Activated CD4-positive, alpha-beta T cell treated with anti-CD3 and anti-CD28 coated beads, Interleukin-2, amount 10 ng/mL, durations not matched to agents 24 days and 14 days (primary cell): ENCODE data around the gene PARP1. TPM values are rescaled to one million over a fixed set of nuclear protein-coding genes. Genes with fewer than 3 reads are reported as not detected.

Experiments
- DNase-seq: peaks from one replicate; pipeline ENCODE4 v3.0.0; 2022
- H3K27ac Mint-ChIP-seq: one replicate; pipeline ENCODE4 v1.8.0; 2022; ENCODE audit warnings: mild to moderate bottlenecking, mixed read lengths
- H3K27me3 Mint-ChIP-seq: one replicate; pipeline ENCODE4 v1.8.0; 2022; ENCODE audit warnings: mixed read lengths
- H3K36me3 Mint-ChIP-seq: one replicate; pipeline ENCODE4 v1.8.0; 2022; ENCODE audit warnings: low read depth, mild to moderate bottlenecking, mixed read lengths
- H3K4me1 Mint-ChIP-seq: one replicate; pipeline ENCODE4 v1.8.0; 2021; ENCODE audit warnings: mixed read lengths
- H3K4me3 Mint-ChIP-seq: one replicate; pipeline ENCODE4 v1.8.0; 2022; ENCODE audit warnings: mild to moderate bottlenecking, moderate library complexity, mixed read lengths
- H3K9me3 Mint-ChIP-seq: one replicate; pipeline ENCODE4 v1.8.0; 2021; ENCODE audit warnings: mixed read lengths
- intact Hi-C: fragments of 100-400 bp; cut with micrococcal nuclease; formaldehyde crosslinking; loops from one replicate; pipeline ENCODE4 v1.15.1; 2023
- total RNA-seq: library from RNA; stranded (reverse); gene quantifications from 2 replicates; pipeline ENCODE4 v1.2.3, GENCODE V29; 2022

Gene PARP1
- total RNA-seq, 1 donor from 2014 or later, result 215 TPM

DNA sequence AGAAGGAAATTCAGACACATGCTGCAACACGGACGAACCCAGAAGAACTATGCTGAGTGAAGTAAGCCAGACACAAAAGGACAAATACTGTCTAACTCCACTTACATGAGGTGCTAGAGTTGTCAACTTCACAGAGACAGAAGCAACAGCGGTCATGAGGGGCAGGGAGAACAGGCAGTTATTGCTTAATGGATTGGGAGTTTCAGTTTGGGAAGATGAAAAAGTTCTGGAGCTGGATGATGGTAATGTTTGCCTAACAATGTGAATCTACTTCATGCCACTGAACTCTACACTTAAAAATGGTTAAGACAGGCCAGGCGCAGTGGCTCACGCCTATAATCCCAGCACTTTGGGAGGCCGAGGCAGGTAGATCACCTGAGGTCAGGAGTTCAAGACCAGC, 12.1 kb downstream of the PARP1 start:
- Mint-ChIP-seq H3K9me3 (no peaks in the 10 kb centered on the region), H3K36me3 (peaks cover 66% of the 10 kb centered on the region), H3K27ac (no peak overlapping the region), H3K4me1 (peaks cover 19% of the 10 kb centered on the region), H3K27me3 (no peaks in the 10 kb centered on the region), H3K4me3 (no peak overlapping the region)
- no peak for DNase-seq
- intact Hi-C loops, result no loop called here

DNA sequence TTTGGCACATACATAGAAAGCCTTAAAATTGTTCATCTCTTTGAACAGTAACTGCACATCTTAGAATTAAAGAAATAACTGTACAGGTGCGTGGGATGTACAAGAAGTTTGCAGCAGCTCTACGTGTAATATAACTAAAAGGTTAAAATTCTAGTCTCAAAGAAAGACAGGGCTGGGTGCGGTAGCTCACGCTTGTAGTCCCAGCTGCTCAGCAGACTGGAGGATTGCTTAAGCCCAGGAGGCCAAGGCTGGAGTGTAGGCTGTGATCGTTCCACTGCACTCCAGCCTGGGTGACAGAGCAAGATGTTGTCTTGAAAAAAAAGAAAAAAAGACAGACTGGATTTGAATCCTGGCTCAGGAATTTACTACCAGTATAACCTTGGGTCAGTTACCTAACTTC, 13.4 kb downstream of the PARP1 start:
- H3K36me3 Mint-ChIP-seq, result peaks cover 63% of the 10 kb centered on the region
- no peak for DNase-seq
- peaks cover 19% of the 10 kb centered on the region for H3K4me1 Mint-ChIP-seq
- no peaks in the 10 kb centered on the region for H3K27me3 Mint-ChIP-seq
- no peak overlapping the region for H3K4me3 Mint-ChIP-seq
- no peaks in the 10 kb centered on the region for H3K9me3 Mint-ChIP-seq
- H3K27ac Mint-ChIP-seq, result no peak overlapping the region
- intact Hi-C loops, result no loop called here

DNA sequence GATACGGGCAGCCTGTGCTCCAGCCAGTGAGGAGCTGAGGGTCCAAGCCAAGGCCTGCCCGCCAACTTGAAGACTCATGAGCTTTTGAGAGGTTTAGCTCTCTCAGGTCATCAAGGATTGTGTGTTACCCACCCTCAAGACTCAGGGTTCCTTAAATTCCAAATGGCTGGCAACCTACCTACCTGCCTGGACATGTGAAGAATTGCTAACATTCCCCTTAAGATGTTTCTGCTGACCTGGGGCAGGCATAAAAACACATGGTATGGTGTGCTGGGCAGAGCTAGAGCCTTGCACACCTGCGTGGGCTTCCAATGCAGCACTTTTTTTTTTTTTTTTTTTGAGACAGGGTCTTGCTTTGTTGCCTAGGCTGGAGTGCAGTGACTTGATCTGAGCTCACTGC, 17.2 kb downstream of the PARP1 start:
- DNase-seq, result no peak
- Mint-ChIP-seq H3K4me1 (peaks cover 11% of the 10 kb centered on the region), H3K27ac (no peak overlapping the region), H3K27me3 (no peaks in the 10 kb centered on the region), H3K4me3 (no peak overlapping the region), H3K36me3 (peaks cover 64% of the 10 kb centered on the region), H3K9me3 (no peaks in the 10 kb centered on the region)
- intact Hi-C loops, result loop anchor here (2.0 kb wide), 1 partner anchor 16 kb away; no protein-coding TSS in a partner anchor

DNA sequence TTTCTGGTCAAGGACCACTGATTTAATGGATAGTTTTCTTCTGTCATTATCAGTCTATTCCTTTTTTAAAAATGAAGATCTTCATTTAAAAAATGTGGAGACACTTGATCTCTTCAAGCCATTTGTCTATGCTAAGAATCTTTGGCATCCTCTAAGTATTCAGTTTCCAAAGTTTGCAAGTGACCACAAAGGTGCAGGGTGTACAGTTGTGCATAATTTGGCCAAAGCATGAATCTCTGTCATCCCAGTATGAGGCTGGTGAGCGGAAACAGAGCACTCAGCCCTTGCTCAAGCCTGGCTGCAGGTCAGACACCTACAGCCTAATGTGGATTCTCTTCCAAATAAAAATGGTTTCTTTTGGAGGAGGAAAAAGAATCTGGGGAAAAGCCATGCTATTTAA, 19.8 kb downstream of the PARP1 start:
- no peak overlapping the region for H3K27ac Mint-ChIP-seq
- DNase-seq, result no peak

DNA sequence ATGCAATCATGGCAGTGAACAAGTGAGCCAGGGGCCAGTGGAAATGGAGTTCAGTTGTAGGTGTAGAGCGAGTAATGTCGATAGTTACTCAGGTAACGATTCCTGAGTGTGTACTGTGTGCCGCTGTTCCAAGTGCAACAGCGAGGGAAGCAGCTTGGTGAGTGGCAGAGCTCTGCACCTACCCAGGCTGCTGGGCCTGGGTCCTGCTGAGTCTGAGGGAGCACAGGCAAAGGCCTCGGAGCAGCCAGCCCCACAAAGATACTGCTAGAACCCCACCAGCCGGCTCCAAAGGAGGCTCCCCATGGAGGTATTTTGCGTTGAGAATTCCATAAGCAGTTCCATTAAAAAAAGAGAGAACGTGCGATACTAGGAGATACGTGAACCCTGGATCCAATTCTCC, 23.2 kb downstream of the PARP1 start:
- Mint-ChIP-seq H3K27ac (no peak overlapping the region), H3K4me3 (no peak overlapping the region), H3K27me3 (no peaks in the 10 kb centered on the region), H3K4me1 (peaks cover 13% of the 10 kb centered on the region), H3K36me3 (peaks cover 77% of the 10 kb centered on the region), H3K9me3 (no peaks in the 10 kb centered on the region)
- no peak for DNase-seq
- intact Hi-C loops, result no loop called here

More for the DNA sequence above, 19.8 kb downstream of the PARP1 start:
- intact Hi-C loops, result no loop called here
- no peaks in the 10 kb centered on the region for H3K27me3 Mint-ChIP-seq
- peaks cover 70% of the 10 kb centered on the region for H3K36me3 Mint-ChIP-seq
- H3K4me1 Mint-ChIP-seq, result no peaks in the 10 kb centered on the region
- H3K9me3 Mint-ChIP-seq, result no peaks in the 10 kb centered on the region
- H3K4me3 Mint-ChIP-seq, result no peak overlapping the region

DNA sequence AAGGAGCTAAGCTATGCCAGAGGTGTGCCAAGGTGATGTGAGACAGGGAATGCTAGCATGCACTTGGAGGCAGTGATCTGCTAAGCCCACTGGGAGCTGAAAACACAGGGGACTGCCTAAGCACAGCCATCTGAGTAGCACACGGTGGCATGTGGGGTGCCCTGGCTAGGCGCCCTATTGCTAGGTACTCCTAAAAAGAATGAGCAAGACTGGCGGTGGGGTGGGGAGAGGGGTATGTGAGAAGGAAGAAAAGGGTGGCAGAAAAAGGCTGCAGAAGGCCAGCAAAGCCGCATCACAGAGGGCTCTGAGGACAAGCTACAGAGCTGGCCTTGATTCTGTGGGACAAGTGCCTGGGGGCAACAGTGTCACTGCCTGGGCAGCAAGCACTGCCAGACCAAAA, 23.9 kb downstream of the PARP1 start:
- H3K36me3 Mint-ChIP-seq, result peaks cover 79% of the 10 kb centered on the region
- H3K9me3 Mint-ChIP-seq, result no peaks in the 10 kb centered on the region
- no peak for DNase-seq
- peaks cover 13% of the 10 kb centered on the region for H3K4me1 Mint-ChIP-seq
- H3K27me3 Mint-ChIP-seq, result no peaks in the 10 kb centered on the region
- H3K27ac Mint-ChIP-seq, result no peak overlapping the region
- H3K4me3 Mint-ChIP-seq, result no peak overlapping the region
- intact Hi-C loops, result no loop called here

DNA sequence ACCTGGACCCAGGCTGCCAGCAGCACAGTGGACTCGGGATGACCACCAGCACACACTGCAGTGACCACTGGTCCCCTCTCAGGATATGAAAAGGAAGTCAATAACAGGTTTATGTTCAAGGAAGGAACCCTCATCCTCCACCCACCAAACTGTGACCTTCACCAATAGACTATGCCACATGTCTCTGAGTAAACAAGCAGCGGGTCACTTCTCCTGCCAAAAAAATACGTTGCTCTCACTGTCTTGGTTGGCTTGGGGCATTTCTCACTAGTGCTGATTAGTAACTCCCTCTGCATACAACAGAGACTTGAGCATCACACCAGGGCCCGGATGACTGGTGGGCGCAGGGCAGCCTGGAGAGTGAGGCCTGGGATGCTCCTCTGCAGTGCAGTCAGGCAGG, 25.9 kb downstream of the PARP1 start:
- DNase-seq, result no peak
- Mint-ChIP-seq H3K27ac (no peak overlapping the region), H3K36me3 (peaks cover 80% of the 10 kb centered on the region), H3K4me1 (peaks cover 13% of the 10 kb centered on the region), H3K9me3 (no peaks in the 10 kb centered on the region), H3K27me3 (no peaks in the 10 kb centered on the region), H3K4me3 (no peak overlapping the region)
- intact Hi-C loops, result no loop called here

DNA sequence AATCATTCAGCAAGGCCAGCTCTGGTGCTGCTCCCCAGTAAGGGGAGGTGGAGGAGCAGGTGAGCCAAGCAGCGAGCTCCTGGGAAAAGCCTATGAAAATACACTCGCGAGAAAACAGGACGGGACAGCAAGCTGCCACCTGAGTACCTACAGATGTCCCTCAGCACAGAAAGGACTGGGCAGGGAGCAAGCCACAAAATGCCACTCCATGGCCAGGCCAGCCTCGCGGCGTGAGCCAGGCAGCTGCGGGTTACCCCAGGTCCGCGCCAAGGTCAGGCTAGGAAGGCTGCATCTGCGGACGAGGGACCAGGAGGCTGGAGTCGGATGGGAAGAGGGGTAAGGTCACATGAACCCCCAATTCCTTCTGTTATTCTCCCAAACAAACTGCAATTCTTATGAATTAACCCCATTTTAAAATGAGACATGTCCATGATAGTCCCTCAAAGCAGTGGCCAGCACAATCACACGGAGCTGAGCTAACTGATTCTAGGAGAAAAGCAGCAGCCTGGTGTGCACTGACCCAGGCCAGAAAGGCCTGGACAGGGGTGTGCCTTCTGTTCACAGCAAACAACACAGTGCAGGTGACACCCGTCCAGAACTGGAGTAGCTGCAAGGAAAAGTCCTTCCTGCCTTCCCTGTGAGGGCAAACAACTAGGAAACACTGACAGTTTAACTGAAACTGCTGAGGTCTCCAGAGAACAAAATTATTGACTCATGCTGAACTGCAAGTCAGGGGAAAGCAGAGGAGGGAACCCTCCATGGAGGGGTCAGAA, 26.5 kb downstream of the PARP1 start:
- H3K9me3 Mint-ChIP-seq, result no peaks in the 10 kb centered on the region
- peaks cover 81% of the 10 kb centered on the region for H3K36me3 Mint-ChIP-seq
- no peak for DNase-seq
- intact Hi-C loops, result no loop called here
- no peaks in the 10 kb centered on the region for H3K27me3 Mint-ChIP-seq
- H3K4me1 Mint-ChIP-seq, result peaks cover 13% of the 10 kb centered on the region
- H3K27ac Mint-ChIP-seq, result no peak overlapping the region
- H3K4me3 Mint-ChIP-seq, result no peak overlapping the region

DNA sequence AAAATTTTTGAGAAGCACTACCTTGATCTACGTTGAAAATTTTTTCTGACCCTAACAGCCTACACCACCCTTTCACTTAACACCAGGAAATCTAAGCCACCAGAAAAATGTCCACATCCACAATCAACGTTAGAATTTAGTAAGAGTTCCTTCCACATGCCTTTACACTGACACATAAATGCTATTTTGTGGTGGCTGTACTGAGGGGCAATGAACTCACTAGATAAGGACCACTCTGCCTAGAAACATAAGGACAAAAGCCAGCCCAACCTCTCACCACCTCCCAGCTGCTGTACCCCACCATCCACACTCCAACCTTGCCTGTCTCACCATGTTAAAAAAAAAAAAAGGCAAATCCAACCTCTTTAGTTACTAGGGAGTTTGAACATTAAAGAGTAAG, 29.8 kb downstream of the PARP1 start:
- no peaks in the 10 kb centered on the region for H3K27me3 Mint-ChIP-seq
- H3K9me3 Mint-ChIP-seq, result no peaks in the 10 kb centered on the region
- no peak overlapping the region for H3K4me3 Mint-ChIP-seq
- H3K36me3 Mint-ChIP-seq, result peaks cover 76% of the 10 kb centered on the region
- no peak for DNase-seq
- intact Hi-C loops, result no loop called here
- H3K27ac Mint-ChIP-seq, result no peak overlapping the region
- peaks cover 15% of the 10 kb centered on the region for H3K4me1 Mint-ChIP-seq

DNA sequence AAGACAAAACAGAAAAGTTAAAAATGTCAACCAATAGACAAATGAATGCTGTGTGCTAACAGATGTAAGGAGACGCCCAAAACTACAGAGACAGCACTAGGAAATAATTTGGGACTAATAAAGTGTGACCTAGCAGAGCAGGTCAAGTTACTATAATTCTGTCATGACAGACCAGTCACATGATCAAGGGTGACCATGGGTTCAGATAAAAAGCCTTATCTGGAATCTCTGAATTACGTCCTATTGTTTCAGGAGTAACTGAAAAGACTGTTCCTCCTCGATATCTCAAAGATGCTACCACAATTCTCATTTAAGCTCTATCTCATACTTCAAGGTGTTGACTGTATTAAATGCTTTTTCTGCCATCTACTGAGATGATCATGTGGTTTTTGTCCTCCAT, 31.6 kb downstream of the PARP1 start:
- no peak overlapping the region for H3K4me3 Mint-ChIP-seq
- peaks cover 15% of the 10 kb centered on the region for H3K4me1 Mint-ChIP-seq
- peaks cover 80% of the 10 kb centered on the region for H3K36me3 Mint-ChIP-seq
- no peaks in the 10 kb centered on the region for H3K27me3 Mint-ChIP-seq
- no peaks in the 10 kb centered on the region for H3K9me3 Mint-ChIP-seq
- intact Hi-C loops, result no loop called here
- DNase-seq, result no peak
- no peak overlapping the region for H3K27ac Mint-ChIP-seq

DNA sequence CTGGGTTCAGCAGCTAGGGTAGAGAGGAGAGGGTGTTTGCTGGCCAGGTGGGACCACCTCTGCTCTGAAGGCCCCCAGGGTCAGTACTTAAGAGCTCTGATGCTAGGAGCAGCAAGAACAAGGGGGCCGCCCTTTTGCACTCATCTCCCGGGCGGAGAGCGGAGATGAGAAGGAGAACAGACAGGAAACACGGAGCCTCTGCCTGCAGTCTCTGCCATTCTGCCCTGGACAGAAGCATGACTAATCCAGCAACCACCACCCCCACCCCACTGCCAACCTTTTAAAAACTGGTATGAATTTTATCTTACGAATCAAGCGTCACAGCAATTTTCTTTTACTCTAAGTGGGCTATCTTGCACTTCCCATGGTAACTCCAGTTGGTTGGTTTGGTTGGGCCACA, 34.5 kb downstream of the PARP1 start:
- Mint-ChIP-seq H3K36me3 (peaks cover 72% of the 10 kb centered on the region), H3K27ac (no peak overlapping the region)

DNA sequence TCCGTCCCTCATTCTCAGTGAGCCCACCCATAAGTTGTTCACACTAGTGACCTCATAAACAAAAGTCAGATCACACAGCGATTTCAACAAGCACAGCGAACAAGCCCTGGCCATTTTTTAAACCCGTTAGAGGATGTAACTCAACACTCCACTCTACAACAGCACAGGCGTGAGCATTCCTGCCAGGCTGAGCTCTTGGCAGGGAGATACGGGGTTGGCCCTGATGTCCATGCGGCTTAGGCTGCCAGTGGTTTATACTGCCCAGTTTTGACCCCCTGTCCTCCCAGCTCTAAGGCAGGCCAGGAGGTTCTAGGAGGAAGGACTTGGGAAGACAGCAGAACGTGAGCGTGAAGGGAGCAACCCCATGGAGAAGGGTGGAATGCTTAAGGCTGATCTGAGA, 35.0 kb downstream of the PARP1 start:
- Mint-ChIP-seq H3K9me3 (no peaks in the 10 kb centered on the region), H3K27me3 (no peaks in the 10 kb centered on the region), H3K4me1 (peaks cover 3% of the 10 kb centered on the region), H3K27ac (peak overlapping the region; percentile 76), H3K4me3 (no peak overlapping the region), H3K36me3 (peaks cover 68% of the 10 kb centered on the region)
- no peak for DNase-seq
- intact Hi-C loops, result no loop called here

More for the DNA sequence above, 34.5 kb downstream of the PARP1 start:
- intact Hi-C loops, result no loop called here
- H3K27me3 Mint-ChIP-seq, result no peaks in the 10 kb centered on the region
- no peaks in the 10 kb centered on the region for H3K9me3 Mint-ChIP-seq
- no peak for DNase-seq
- H3K4me1 Mint-ChIP-seq, result peaks cover 3% of the 10 kb centered on the region
- no peak overlapping the region for H3K4me3 Mint-ChIP-seq

DNA sequence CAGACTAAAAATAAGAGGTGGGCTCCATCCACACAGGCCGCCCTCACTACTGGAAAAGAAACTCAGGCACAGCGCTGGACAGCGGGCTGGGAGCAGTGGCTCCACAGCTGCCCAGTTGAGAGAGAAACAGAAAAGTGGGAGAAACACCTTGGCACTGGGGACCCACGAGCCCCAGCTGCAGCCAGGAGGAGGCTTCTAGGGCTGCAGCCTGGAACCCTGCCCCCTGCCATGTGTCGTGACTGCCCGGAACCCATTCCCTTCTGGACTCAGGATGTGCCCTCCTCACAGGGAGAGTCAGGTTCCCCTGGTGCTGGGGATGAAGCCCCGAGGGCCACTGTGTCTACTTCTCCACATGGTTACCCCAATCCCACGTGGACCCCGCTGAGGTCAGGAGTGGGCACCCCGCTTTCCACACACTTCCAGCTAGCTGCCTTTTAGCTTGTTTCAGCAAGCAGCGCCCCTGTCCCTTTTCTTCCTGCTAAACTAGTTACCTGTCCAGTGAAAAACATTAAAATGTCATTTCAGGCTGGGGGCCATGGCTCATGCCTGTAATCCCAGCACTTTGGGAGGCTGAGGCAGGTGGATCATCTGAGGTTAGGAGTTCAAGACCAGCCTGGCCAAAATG, 35.9 kb downstream of the PARP1 start:
- no peaks in the 10 kb centered on the region for H3K9me3 Mint-ChIP-seq
- peaks cover 68% of the 10 kb centered on the region for H3K36me3 Mint-ChIP-seq
- H3K4me1 Mint-ChIP-seq, result peaks cover 3% of the 10 kb centered on the region
- H3K27ac Mint-ChIP-seq, result no peak overlapping the region
- no peak for DNase-seq
- intact Hi-C loops, result no loop called here
- H3K27me3 Mint-ChIP-seq, result no peaks in the 10 kb centered on the region
- no peak overlapping the region for H3K4me3 Mint-ChIP-seq

DNA sequence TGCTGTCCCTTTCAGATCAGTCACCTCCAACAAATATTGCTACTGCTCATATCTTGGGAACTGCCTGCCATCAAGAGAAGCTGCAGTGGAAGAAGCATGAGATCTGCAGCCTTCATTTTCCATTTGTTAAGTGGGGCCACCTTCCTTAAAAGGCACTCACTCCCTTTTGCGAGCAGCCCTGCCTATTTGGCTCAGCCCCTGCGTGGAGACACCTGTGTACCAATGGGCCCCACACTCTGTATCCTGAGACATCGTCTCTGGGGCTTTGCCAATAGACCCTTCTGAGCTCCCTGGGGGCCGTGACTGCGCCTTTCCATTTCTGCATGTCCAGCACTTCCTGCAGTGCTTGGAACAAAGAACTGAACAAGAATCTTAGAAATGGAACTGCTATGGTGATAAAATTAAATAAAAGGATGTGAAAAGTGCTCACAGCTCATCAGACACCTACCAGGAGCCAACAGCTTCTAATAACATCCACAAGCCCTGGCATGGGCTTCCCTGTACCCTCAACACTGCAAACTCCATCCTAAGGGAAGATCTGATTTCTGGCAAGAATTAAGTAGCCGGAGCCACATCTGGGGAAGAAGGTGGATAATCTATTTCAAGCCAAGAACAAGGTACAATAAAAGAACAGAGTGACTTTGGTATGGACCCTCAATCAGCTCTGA, 36.7 kb downstream of the PARP1 start:
- H3K36me3 Mint-ChIP-seq, result peaks cover 69% of the 10 kb centered on the region
- intact Hi-C loops, result no loop called here
- no peaks in the 10 kb centered on the region for H3K9me3 Mint-ChIP-seq
- no peak overlapping the region for H3K4me3 Mint-ChIP-seq
- H3K27me3 Mint-ChIP-seq, result no peaks in the 10 kb centered on the region
- DNase-seq, result no peak
- no peak overlapping the region for H3K27ac Mint-ChIP-seq
- peaks cover 3% of the 10 kb centered on the region for H3K4me1 Mint-ChIP-seq
